Memory B cell (primary cell): ENCODE data around the gene MTUS2.

ENCODE experiments used
- ATAC-seq: fragments of 150-1000 bp; cut with Tn5 transposase; 2 replicates; pipeline ENCODE4 v1.10.0; 2021; ENCODE audit warnings: low read depth, mild to moderate bottlenecking, moderate library complexity
- DNase-seq, 2 donors: peaks; one replicate each; pipeline ENCODE4 v3.0.0; 2022; ENCODE audit warnings: low spot score in 2 of 2
- H3K27ac Mint-ChIP-seq: one replicate; pipeline ENCODE4 v1.8.0; 2022; ENCODE audit warnings: mild to moderate bottlenecking, moderate library complexity, mixed read lengths
- H3K27me3 Mint-ChIP-seq: one replicate; pipeline ENCODE4 v1.8.0; 2022; ENCODE audit warnings: mixed read lengths
- H3K36me3 Mint-ChIP-seq: one replicate; pipeline ENCODE4 v1.8.0; 2022; ENCODE audit warnings: mild to moderate bottlenecking, mixed read lengths
- H3K4me1 Mint-ChIP-seq: one replicate; pipeline ENCODE4 v1.8.0; 2022; ENCODE audit warnings: mixed read lengths
- H3K4me3 Mint-ChIP-seq: one replicate; pipeline ENCODE4 v1.8.0; 2022; ENCODE audit warnings: mild to moderate bottlenecking, moderate library complexity, mixed read lengths
- H3K9me3 Mint-ChIP-seq: one replicate; pipeline ENCODE4 v1.8.0; 2022; ENCODE audit warnings: mixed read lengths

Gene MTUS2

GRCh38 chr13:29520671-29521070, 700.5 kb downstream of the MTUS2 start:
- no peak for DNase-seq
- Mint-ChIP-seq H3K9me3 (no peaks in the 10 kb centered on the region), H3K36me3 (peaks cover 21% of the 10 kb centered on the region), H3K4me3 (no peak overlapping the region), H3K27ac (no peak overlapping the region), H3K27me3 (no peaks in the 10 kb centered on the region), H3K4me1 (no peaks in the 10 kb centered on the region)
- no peak for ATAC-seq

- Mint-ChIP-seq H3K36me3 (peaks cover 21% of the 10 kb centered on the region), H3K4me1 (no peaks in the 10 kb centered on the region), H3K4me3 (no peak overlapping the region), H3K27me3 (no peaks in the 10 kb centered on the region), H3K27ac (no peak overlapping the region), H3K9me3 (no peaks in the 10 kb centered on the region)
- ATAC-seq (no peak), DNase-seq (no peak)
Observed at GRCh38 chr13:29521336-29521735, 701.2 kb downstream of the MTUS2 start.

DNA sequence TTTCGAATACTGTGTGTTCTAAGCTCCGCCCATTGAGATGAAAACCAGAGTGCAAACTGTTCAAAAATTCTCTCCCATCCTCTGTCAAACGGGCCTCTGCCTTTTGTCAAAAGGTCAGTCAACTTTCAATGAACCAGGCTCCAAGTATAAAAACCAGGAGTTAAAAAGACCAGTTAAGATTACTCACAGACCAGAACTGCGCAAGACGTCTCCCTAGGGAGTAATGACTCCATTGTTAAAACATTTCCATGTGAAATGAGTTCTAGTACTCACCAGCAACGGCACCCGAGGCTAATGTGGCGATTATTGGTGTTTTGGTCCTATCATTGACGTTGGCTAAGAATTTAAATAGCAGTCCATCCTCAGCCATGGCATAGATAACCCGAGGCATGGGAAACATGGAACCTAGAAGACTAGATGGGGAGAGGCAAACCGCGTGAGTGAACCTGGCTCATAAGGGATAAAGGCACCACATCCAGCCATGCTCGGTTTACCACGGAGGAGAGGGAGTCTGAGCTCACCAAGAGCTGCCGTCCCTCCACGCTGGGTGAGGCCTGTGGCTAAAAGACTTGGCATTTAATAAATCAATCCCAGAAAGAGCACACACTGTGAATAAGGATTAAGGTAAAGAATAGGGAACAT, 702.0 kb downstream of the MTUS2 start:
- no peaks in the 10 kb centered on the region for H3K27me3 Mint-ChIP-seq
- H3K4me1 Mint-ChIP-seq = no peaks in the 10 kb centered on the region
- no peaks in the 10 kb centered on the region for H3K9me3 Mint-ChIP-seq
- no peak overlapping the region for H3K4me3 Mint-ChIP-seq
- ATAC-seq (no peak), DNase-seq (no peak)
- H3K36me3 Mint-ChIP-seq = peaks cover 23% of the 10 kb centered on the region
- no peak overlapping the region for H3K27ac Mint-ChIP-seq

- ATAC-seq = no peak
- Mint-ChIP-seq H3K27ac (peak overlapping the region; percentile 41), H3K4me3 (no peak overlapping the region), H3K9me3 (no peaks in the 10 kb centered on the region), H3K27me3 (no peaks in the 10 kb centered on the region), H3K4me1 (no peaks in the 10 kb centered on the region), H3K36me3 (peaks cover 22% of the 10 kb centered on the region)
- DNase-seq = no peak
Observed at GRCh38 chr13:29523199-29523961, 703.2 kb downstream of the MTUS2 start.

GRCh38 chr13:29524176-29524575, 704.0 kb downstream of the MTUS2 start:
- Mint-ChIP-seq H3K4me1 (no peaks in the 10 kb centered on the region), H3K36me3 (peaks cover 23% of the 10 kb centered on the region)

GRCh38 chr13:29524641-29525040, 704.5 kb downstream of the MTUS2 start:
- no peak for DNase-seq
- Mint-ChIP-seq H3K4me1 (no peaks in the 10 kb centered on the region), H3K27me3 (no peaks in the 10 kb centered on the region), H3K27ac (no peak overlapping the region), H3K4me3 (no peak overlapping the region), H3K9me3 (no peaks in the 10 kb centered on the region), H3K36me3 (peaks cover 26% of the 10 kb centered on the region)
- ATAC-seq = no peak

More at GRCh38 chr13:29524176-29524575, 704.0 kb downstream of the MTUS2 start:
- H3K27ac Mint-ChIP-seq = no peak overlapping the region
- H3K27me3 Mint-ChIP-seq = no peaks in the 10 kb centered on the region
- ATAC-seq (no peak), DNase-seq (no peak)
- no peaks in the 10 kb centered on the region for H3K9me3 Mint-ChIP-seq
- no peak overlapping the region for H3K4me3 Mint-ChIP-seq

DNA sequence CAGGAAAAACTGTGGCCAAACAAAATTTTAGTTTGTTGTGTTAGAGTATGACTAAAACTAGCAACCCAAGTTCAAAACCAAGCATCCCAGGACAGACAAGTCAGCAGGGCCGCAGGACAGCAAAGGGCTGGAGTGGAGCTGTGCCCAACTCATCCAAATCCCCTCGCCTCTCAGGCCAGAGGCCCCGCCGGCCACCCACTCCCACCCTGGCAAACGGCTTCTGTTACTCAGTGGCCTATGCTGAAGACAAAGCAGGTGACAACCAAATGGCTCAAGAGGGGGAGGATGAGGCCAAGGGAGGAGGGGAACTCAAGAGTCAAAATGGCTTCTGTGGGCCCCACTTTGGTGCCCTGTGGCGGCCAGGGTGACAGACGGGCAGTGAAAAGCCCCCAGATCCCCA, 705.6 kb downstream of the MTUS2 start:
- H3K4me3 Mint-ChIP-seq = no peak overlapping the region
- no peak for ATAC-seq
- H3K36me3 Mint-ChIP-seq = peaks cover 31% of the 10 kb centered on the region
- no peak overlapping the region for H3K27ac Mint-ChIP-seq
- H3K27me3 Mint-ChIP-seq = no peaks in the 10 kb centered on the region
- no peaks in the 10 kb centered on the region for H3K4me1 Mint-ChIP-seq
- H3K9me3 Mint-ChIP-seq = no peaks in the 10 kb centered on the region
- DNase-seq = no peak

GRCh38 chr13:29526741-29527140, 706.6 kb downstream of the MTUS2 start:
- H3K27me3 Mint-ChIP-seq = no peaks in the 10 kb centered on the region
- H3K9me3 Mint-ChIP-seq = no peaks in the 10 kb centered on the region
- H3K4me3 Mint-ChIP-seq = no peak overlapping the region
- ATAC-seq = no peak
- H3K27ac Mint-ChIP-seq = no peak overlapping the region
- no peaks in the 10 kb centered on the region for H3K4me1 Mint-ChIP-seq
- H3K36me3 Mint-ChIP-seq = peaks cover 33% of the 10 kb centered on the region
- no peak for DNase-seq

- Mint-ChIP-seq H3K27ac (no peak overlapping the region), H3K27me3 (no peaks in the 10 kb centered on the region), H3K9me3 (no peaks in the 10 kb centered on the region), H3K4me3 (no peak overlapping the region), H3K4me1 (no peaks in the 10 kb centered on the region), H3K36me3 (peaks cover 30% of the 10 kb centered on the region)
- DNase-seq = no peak
- ATAC-seq = no peak
Observed at GRCh38 chr13:29527511-29527910, 707.4 kb downstream of the MTUS2 start.

GRCh38 chr13:29527916-29528315, 707.8 kb downstream of the MTUS2 start:
- H3K4me1 Mint-ChIP-seq = no peaks in the 10 kb centered on the region
- H3K36me3 Mint-ChIP-seq = peaks cover 34% of the 10 kb centered on the region
- ATAC-seq (no peak), DNase-seq (no peak)
- H3K27me3 Mint-ChIP-seq = no peaks in the 10 kb centered on the region
- H3K4me3 Mint-ChIP-seq = no peak overlapping the region
- H3K9me3 Mint-ChIP-seq = no peaks in the 10 kb centered on the region
- no peak overlapping the region for H3K27ac Mint-ChIP-seq

DNA sequence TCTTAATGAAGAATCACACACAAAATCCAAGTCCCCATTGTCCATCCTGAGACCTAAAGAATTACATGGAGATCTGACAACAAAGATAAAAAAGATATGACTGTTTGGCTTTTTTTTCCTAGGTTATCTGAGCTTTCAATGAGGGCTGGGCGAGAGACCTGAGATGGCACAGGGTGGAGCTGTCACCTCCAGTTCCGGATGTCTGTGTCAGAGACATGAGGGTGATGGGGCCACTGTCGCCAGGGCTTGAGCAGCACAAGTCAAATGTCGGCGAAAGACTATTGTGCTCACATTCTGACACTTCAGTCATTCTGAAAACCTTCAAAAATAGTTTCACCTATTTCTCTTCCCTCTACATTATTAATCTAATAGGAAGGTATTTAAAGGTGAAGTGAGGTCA, 709.6 kb downstream of the MTUS2 start:
- DNase-seq (no peak), ATAC-seq (no peak)
- no peaks in the 10 kb centered on the region for H3K4me1 Mint-ChIP-seq
- peak overlapping the region; percentile 16 for H3K27ac Mint-ChIP-seq
- H3K4me3 Mint-ChIP-seq = no peak overlapping the region
- H3K36me3 Mint-ChIP-seq = peaks cover 40% of the 10 kb centered on the region
- H3K27me3 Mint-ChIP-seq = no peaks in the 10 kb centered on the region
- H3K9me3 Mint-ChIP-seq = no peaks in the 10 kb centered on the region

DNA sequence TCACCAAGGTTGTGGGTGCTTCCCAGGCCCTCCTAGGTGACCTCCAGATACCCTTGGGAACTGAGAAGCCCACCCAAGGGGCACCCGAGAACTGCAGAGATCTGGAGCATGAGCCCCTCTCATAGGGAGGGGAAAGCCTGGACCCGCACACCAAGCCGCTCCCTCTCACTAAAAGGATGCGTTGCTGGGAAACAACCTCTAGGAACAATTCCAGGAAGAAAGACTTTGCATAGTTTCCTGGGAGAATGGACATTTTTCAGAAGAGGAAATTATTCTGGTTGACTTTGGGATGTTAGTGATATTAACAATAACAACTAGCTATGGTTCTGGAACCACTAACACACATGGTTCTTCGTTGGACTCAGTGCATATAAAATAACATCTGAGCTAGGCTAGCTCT, 710.8 kb downstream of the MTUS2 start:
- Mint-ChIP-seq H3K27ac (no peak overlapping the region), H3K4me1 (no peaks in the 10 kb centered on the region), H3K4me3 (no peak overlapping the region), H3K9me3 (no peaks in the 10 kb centered on the region), H3K27me3 (no peaks in the 10 kb centered on the region), H3K36me3 (peaks cover 43% of the 10 kb centered on the region)
- no peak for ATAC-seq
- DNase-seq = no peak

DNA sequence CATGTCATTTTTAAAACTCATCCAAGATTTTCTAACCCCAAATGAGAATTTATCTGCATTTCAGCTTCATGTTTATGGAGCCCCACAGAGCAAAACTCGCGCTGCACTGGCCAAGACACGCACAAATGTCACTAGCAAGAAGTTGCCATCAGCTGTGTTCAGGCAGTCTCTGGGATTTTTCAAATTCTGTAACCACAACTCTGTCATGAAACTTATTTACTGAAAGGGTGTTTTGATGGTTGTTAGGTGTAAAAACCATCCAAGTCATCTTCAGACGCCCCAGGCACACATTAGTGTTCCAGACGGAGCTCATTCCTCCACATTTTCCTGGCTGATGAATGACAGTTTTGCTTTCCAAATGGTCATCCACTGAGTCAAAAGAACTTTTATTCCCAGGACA, 712.0 kb downstream of the MTUS2 start:
- Mint-ChIP-seq H3K27ac (no peak overlapping the region), H3K27me3 (no peaks in the 10 kb centered on the region), H3K9me3 (no peaks in the 10 kb centered on the region), H3K4me3 (no peak overlapping the region), H3K4me1 (no peaks in the 10 kb centered on the region), H3K36me3 (peaks cover 45% of the 10 kb centered on the region)
- DNase-seq (no peak), ATAC-seq (no peak)

DNA sequence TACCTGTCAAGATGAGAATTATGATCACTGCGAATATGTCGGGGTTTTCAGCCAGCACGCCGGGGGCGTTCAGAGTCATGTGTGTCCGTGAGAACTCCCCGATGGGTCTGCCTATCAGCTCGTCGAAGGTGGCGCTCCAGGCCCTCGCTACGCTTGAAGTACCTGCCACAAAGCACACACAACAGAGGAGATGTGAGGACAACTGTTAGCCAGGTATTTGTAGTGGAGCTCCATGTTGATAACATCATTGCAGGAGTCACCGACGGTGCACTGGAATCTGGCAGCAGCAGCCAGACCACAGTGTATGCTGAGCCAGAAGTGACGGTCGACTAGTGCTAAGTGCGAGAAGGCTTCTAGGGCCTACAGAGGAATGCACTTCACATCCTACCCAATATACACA, 712.7 kb downstream of the MTUS2 start:
- Mint-ChIP-seq H3K4me3 (no peak overlapping the region), H3K36me3 (peaks cover 43% of the 10 kb centered on the region)
- no peak for ATAC-seq

GRCh38 chr13:29534083-29534482, 713.9 kb downstream of the MTUS2 start:
- Mint-ChIP-seq H3K4me1 (no peaks in the 10 kb centered on the region), H3K36me3 (peaks cover 41% of the 10 kb centered on the region), H3K4me3 (no peak overlapping the region), H3K9me3 (no peaks in the 10 kb centered on the region), H3K27ac (peak overlapping the region; percentile 14), H3K27me3 (no peaks in the 10 kb centered on the region)
- ATAC-seq (no peak), DNase-seq (no peak)

More for the DNA sequence above, 712.7 kb downstream of the MTUS2 start:
- Mint-ChIP-seq H3K9me3 (no peaks in the 10 kb centered on the region), H3K27me3 (no peaks in the 10 kb centered on the region), H3K4me1 (no peaks in the 10 kb centered on the region), H3K27ac (no peak overlapping the region)
- DNase-seq = no peak
